Immature natural killer cell (primary cell): Measurements from ENCODE around the gene PAX8. TPM values are rescaled to one million over a fixed set of nuclear protein-coding genes. Genes with fewer than 3 reads are reported as not detected.
"Not testable (repeated sequence)": the region's sequence is repeated elsewhere in the genome, so short reads cannot be mapped to it uniquely, and the experiment has no call there.

ENCODE experiments used
- DNase-seq, 3 donors: peaks; one replicate each; pipeline ENCODE4 v3.0.0; 2022; ENCODE audit warnings: mixed read lengths in 1 of 3
- H3K27ac Mint-ChIP-seq, 6 donors: one replicate each; pipeline ENCODE4 v1.8.0; 2020; ENCODE audit warnings: mixed read lengths in 6 of 6, mild to moderate bottlenecking in 5 of 6, inconsistent platforms in 4 of 6, moderate library complexity in 3 of 6
- H3K27me3 Mint-ChIP-seq, 3 donors: one replicate each; pipeline ENCODE4 v1.8.0; 2020 to 2021; ENCODE audit warnings: low read depth in 3 of 3, mild to moderate bottlenecking in 3 of 3, mixed read lengths in 3 of 3, moderate library complexity in 3 of 3, inconsistent platforms in 1 of 3
- H3K36me3 Mint-ChIP-seq, 3 donors: one replicate each; pipeline ENCODE4 v1.8.0; 2020; ENCODE audit warnings: mixed read lengths in 3 of 3, inconsistent platforms in 2 of 3, mild to moderate bottlenecking in 2 of 3
- H3K4me1 Mint-ChIP-seq, 2 donors: one replicate each; pipeline ENCODE4 v1.8.0; 2020; ENCODE audit warnings: inconsistent platforms in 2 of 2, mild to moderate bottlenecking in 2 of 2, mixed read lengths in 2 of 2, moderate library complexity in 1 of 2
- H3K4me3 Mint-ChIP-seq, 5 donors: one replicate each; pipeline ENCODE4 v1.8.0; 2020; ENCODE audit warnings: mild to moderate bottlenecking in 5 of 5, mixed read lengths in 5 of 5, inconsistent platforms in 3 of 5, moderate library complexity in 3 of 5
- H3K9me3 Mint-ChIP-seq, 6 donors: one replicate each; pipeline ENCODE4 v1.8.0; 2020; ENCODE audit warnings: mild to moderate bottlenecking in 6 of 6, mixed read lengths in 6 of 6, inconsistent platforms in 4 of 6, moderate library complexity in 3 of 6
- polyA plus RNA-seq, 3 donors: library from polyadenylated mRNA; unstranded; fragments of 300-500 nt; fragmentation: Illumina TruSeq; gene quantifications; one replicate each; pipeline ENCODE4 v1.2.3, GENCODE V29; 2021

The PAX8 gene
- polyA plus RNA-seq, 3 donors from 2014 or later: 0.29 to 0.93 TPM; not detected in 1

GRCh38 chr2:113248997-113249770 lies 29.5 kb downstream of the PAX8 start:
- Mint-ChIP-seq H3K27ac (peak overlapping the region in 2 of 6 donors; percentile 78 to 81), H3K9me3 (no peaks in the 10 kb centered on the region), H3K36me3 (no peaks in the 10 kb centered on the region), H3K4me3 (no peak overlapping the region), H3K27me3 (no peaks in the 10 kb centered on the region), H3K4me1 (peaks cover 46 to 51% of the 10 kb centered on the region in 2 donors)
- peak; percentile 70 to 73 (median 71) for DNase-seq

GRCh38 chr2:113246606-113247005 lies 32.1 kb downstream of the PAX8 start:
- Mint-ChIP-seq H3K27me3 (peaks cover 0 to 1% (median 0%) of the 10 kb centered on the region in 3 donors), H3K9me3 (no peaks in the 10 kb centered on the region), H3K36me3 (no peaks in the 10 kb centered on the region), H3K4me1 (peaks cover 25% of the 10 kb centered on the region in 2 donors), H3K27ac (peak overlapping the region in 1 of 6 donors; percentile 14), H3K4me3 (no peak overlapping the region)
- DNase-seq: no peak

DNA sequence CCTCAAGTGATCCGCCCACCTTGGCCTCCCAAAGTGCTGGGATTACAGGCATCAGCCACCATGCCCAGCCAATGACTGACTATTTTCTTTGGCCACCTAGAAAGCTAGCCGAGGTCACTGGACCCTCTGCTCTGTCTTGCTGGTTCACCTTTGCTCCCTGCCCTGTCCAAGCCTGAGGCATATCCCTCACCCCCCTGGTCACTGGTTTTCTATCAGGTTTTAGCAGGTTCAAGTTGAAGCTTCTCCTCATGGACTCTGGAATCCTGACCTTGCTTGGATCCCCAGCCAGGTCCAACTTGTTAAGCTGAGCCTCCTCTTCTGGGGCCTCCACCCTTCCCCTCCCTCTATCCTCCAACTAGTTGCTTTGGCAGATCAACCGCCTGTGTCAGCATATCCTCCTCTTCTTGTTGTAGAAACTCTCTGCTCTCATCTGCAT lies 33.4 kb downstream of the PAX8 start:
- H3K27me3 Mint-ChIP-seq: peaks cover 2 to 3% (median 2%) of the 10 kb centered on the region in 3 donors
- no peak overlapping the region for H3K27ac Mint-ChIP-seq
- H3K4me3 Mint-ChIP-seq: no peak overlapping the region
- H3K9me3 Mint-ChIP-seq: no peaks in the 10 kb centered on the region
- no peaks in the 10 kb centered on the region for H3K36me3 Mint-ChIP-seq
- H3K4me1 Mint-ChIP-seq: peaks cover 19 to 23% of the 10 kb centered on the region in 2 donors
- DNase-seq: no peak

DNA sequence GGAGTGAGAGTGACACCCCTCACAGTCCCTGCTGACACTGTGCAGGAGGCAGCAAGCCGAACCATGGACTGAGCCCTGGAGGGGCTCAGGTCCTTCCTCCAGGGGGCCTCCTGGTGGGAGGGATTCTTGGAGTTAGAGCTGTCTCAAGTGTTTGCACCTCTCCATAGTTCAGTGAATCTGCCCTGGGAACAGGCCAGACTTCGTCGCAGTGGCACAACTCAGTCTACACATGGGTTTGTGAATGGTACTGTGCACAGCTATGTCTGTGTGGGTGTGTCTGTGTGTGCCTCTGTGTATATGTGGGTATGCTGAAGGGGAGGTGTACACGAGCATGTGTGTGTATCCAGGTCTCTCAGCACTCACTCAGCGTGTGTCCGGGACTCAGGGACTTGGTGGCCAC lies 36.4 kb downstream of the PAX8 start:
- peaks cover 2 to 3% (median 2%) of the 10 kb centered on the region in 3 donors for H3K27me3 Mint-ChIP-seq
- H3K4me3 Mint-ChIP-seq: no peak overlapping the region

DNA sequence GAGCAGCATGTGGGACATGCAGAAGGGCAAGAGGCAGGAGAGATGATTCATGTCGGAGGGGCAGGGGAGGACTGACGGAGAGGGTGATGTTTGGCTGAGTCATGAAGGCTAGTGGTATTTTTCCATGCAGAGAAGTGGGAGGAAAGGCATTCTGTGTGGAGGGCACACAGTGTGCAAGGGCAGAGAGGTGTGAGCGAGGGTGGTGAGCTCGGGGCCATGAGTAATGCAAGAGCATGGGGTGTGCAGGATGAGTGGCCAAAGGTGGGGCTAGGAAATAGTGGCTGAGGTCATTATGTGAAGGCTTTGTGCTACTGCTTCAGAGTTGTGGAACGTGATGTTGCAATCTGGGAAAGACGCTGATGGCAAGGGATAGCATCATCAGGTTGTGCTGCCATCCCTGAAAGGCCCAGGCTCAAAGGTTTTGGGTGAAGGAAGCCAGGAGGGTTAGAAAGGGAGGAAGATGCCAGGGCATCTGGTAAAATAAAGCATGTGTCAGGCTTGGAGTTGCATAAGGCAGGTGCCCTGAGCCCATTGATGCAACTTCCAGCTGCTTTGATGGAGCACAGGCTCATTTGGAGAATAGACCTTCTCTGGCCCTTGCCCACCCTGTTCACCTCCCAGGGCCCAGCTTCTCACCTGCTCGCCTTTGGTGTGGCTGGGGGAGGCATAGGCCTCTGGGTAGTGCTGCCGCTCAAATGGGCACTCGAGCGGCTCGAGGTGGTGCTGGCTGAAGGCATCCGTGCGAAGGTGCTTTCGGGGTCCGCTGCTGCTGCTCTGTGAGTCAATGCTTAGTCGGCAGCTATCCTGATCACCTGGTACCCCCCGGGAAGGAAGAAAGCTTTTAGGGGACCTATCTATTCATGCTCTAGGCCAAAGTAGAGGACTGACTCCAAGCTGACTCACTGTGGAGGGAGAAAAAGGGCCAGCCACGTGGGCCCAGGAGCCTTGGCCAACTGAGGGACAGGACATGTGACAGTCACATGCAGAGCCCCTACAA lies 37.5 kb downstream of the PAX8 start:
- peak overlapping the region in 1 of 6 donors; percentile 53 for H3K27ac Mint-ChIP-seq
- no peaks in the 10 kb centered on the region for H3K36me3 Mint-ChIP-seq
- no peaks in the 10 kb centered on the region for H3K9me3 Mint-ChIP-seq
- no peak overlapping the region for H3K4me3 Mint-ChIP-seq
- DNase-seq: no peak
- H3K4me1 Mint-ChIP-seq: peaks cover 10 to 23% of the 10 kb centered on the region in 2 donors
- peaks cover 2 to 3% (median 2%) of the 10 kb centered on the region in 3 donors for H3K27me3 Mint-ChIP-seq

More for the DNA sequence above, 36.4 kb downstream of the PAX8 start:
- H3K36me3 Mint-ChIP-seq: no peaks in the 10 kb centered on the region
- peaks cover 10 to 16% of the 10 kb centered on the region in 2 donors for H3K4me1 Mint-ChIP-seq
- no peak for DNase-seq
- H3K9me3 Mint-ChIP-seq: no peaks in the 10 kb centered on the region
- peak overlapping the region in 1 of 6 donors; percentile 80 for H3K27ac Mint-ChIP-seq

GRCh38 chr2:113240150-113240914 lies 38.4 kb downstream of the PAX8 start:
- no peak overlapping the region for H3K27ac Mint-ChIP-seq
- no peak overlapping the region for H3K4me3 Mint-ChIP-seq
- H3K36me3 Mint-ChIP-seq: no peaks in the 10 kb centered on the region
- H3K9me3 Mint-ChIP-seq: no peaks in the 10 kb centered on the region
- peaks cover 2 to 5% (median 3%) of the 10 kb centered on the region in 3 donors for H3K27me3 Mint-ChIP-seq
- H3K4me1 Mint-ChIP-seq: peaks cover 10 to 23% of the 10 kb centered on the region in 2 donors
- no peak for DNase-seq

- Mint-ChIP-seq H3K4me3 (no peak overlapping the region), H3K27me3 (peaks cover 2 to 6% (median 5%) of the 10 kb centered on the region in 3 donors), H3K4me1 (peaks cover 10 to 23% of the 10 kb centered on the region in 2 donors), H3K9me3 (no peaks in the 10 kb centered on the region), H3K36me3 (no peaks in the 10 kb centered on the region), H3K27ac (no peak overlapping the region)
- DNase-seq: no peak
Observed at GRCh38 chr2:113238871-113239839, 39.6 kb downstream of the PAX8 start.

DNA sequence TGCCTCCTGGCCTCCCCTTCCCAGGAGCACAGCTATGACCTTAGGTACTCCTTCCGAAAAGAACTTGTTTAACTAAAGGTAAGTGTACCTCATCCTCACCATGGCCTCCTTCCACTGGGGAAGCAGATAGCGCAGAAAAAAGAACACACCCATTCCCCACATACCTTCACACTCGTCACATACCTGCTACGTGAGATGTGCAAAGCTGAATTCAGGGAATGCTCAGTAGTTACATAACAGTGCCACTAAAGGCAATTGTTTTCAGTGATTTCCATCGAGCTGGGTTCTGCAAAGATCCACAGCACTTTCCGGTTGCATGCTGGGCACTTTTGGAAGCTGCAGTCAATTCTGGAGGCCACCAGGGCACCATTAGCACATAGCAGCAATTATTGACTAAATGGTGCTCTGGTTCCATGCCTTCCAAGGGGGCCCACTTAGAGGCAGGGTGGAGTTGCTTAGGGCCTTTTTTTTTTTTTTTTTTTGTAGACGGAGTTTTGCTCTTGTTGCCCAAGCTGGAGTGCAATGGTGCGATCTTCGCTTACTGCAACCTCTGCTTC lies 41.0 kb downstream of the PAX8 start:
- peak overlapping the region in 1 of 5 donors; percentile 45 for H3K4me3 Mint-ChIP-seq
- no peak overlapping the region for H3K27ac Mint-ChIP-seq
- no peak for DNase-seq
- H3K27me3 Mint-ChIP-seq: peaks cover 4 to 7% (median 5%) of the 10 kb centered on the region in 3 donors
- H3K36me3 Mint-ChIP-seq: no peaks in the 10 kb centered on the region
- no peaks in the 10 kb centered on the region for H3K9me3 Mint-ChIP-seq
- H3K4me1 Mint-ChIP-seq: peaks cover 10 to 23% of the 10 kb centered on the region in 2 donors

- Mint-ChIP-seq H3K4me3 (peak overlapping the region in 4 of 5 donors; percentile 34 to 72 (median 54)), H3K27ac (peak overlapping the region in 3 of 6 donors; percentile 20 to 33 (median 21))
- DNase-seq: no peak
Observed at GRCh38 chr2:113236367-113237159, 42.2 kb downstream of the PAX8 start.

DNA sequence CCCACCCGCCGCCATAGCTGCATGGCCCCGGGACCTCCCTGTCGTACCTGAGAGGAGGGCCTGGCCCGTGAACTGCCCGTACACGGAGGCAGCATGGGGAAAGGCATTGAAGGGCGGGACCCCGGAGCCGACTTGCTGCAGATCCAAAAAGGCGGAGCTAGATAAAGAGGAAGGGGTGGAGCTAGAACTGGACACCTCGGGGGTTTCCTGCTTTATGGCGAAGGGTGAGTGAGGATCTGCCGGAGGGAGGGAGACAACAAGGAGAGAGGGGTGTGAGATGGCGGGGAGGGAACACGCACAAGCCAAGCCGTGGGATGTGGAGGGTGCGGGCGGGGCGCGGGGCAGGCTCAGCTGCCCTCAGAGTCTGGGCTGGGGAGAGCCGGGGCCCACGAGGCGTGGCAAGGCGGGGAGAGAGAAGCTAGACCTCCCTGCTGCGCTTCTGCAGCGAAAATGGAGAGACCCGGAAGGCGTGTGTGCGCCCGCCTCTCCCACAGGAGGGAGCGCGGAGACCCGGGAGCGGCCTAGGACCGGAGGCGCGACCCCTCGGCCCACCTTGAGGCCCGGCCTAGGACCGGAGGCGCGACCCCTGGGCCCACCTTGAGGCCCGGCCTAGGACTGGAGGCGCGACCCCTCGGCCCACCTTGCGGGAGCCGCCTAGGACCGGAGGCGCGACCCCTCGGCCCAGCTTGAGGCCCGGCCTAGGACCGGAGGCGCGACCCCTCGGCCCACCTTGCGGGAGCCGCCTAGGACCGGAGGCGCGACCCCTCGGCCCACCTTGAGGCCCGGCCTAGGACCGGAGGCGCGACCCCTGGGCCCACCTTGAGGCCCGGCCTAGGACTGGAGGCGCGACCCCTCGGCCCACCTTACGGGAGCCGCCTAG lies 43.1 kb downstream of the PAX8 start:
- H3K27ac Mint-ChIP-seq: peak overlapping the region; percentile 34 to 93 (median 85)
- H3K36me3 Mint-ChIP-seq, H3K9me3 Mint-ChIP-seq, H3K27me3 Mint-ChIP-seq: not testable (repeated sequence)
- DNase-seq: peak; percentile 43 to 61 (median 51)
- H3K4me1 Mint-ChIP-seq: peaks cover 5 to 16% of the 10 kb centered on the region in 2 donors
- H3K4me3 Mint-ChIP-seq: peak overlapping the region; percentile 79 to 95 (median 88)

More at GRCh38 chr2:113236367-113237159, 42.2 kb downstream of the PAX8 start:
- Mint-ChIP-seq H3K9me3 (no peaks in the 10 kb centered on the region), H3K36me3 (no peaks in the 10 kb centered on the region), H3K4me1 (peaks cover 10 to 23% of the 10 kb centered on the region in 2 donors), H3K27me3 (peaks cover 4 to 7% (median 4%) of the 10 kb centered on the region in 3 donors)
